Suprapubic skin (tissue), 4 donors: ENCODE results near the gene MEAK7. TPM values are rescaled to one million over a fixed set of nuclear protein-coding genes. Genes with fewer than 3 reads are reported as not detected.
A peak's percentile ranks its signal among the peaks of the same experiment; 100 is the strongest.

Experiments
- DNase-seq, 2 donors: peaks; one replicate each; pipeline ENCODE4 v3.0.0-alpha.2; 2019; ENCODE audit warnings: low spot score in 2 of 2
- H3K27ac ChIP-seq: fragments of 200-600 bp; sonication (generic); one replicate; pipeline ENCODE4 v1.5.1; 2019
- H3K27me3 ChIP-seq: fragments of 200-600 bp; sonication (generic); one replicate; pipeline ENCODE4 v1.5.1; 2019
- H3K36me3 ChIP-seq: fragments of 200-600 bp; sonication (generic); one replicate; pipeline ENCODE4 v1.5.1; 2019
- H3K4me1 ChIP-seq: fragments of 200-600 bp; sonication (generic); one replicate; pipeline ENCODE4 v1.5.1; 2019
- H3K4me3 ChIP-seq: fragments of 200-600 bp; sonication (generic); one replicate; pipeline ENCODE4 v1.5.1; 2019; ENCODE audit warnings: mild to moderate bottlenecking
- H3K9me3 ChIP-seq: fragments of 200-600 bp; sonication (generic); one replicate; pipeline ENCODE4 v1.5.1; 2019
- CTCF ChIP-seq, 2 donors: fragments of 200-600 bp in 1 of 2; fragments of 450-650 bp in 1 of 2; sonication (generic) in 1 of 2; IDR thresholded peaks; one replicate each; pipeline ENCODE4 v1.5.1; 2016 to 2019; ENCODE audit warnings: antibody characterized with exemption in 2 of 2, mild to moderate bottlenecking in 1 of 2, moderate library complexity in 1 of 2
- EP300 ChIP-seq: sonication (generic); formaldehyde crosslinking; IDR thresholded peaks from one replicate; pipeline ENCODE4 v1.6.1; 2017; ENCODE audit warnings: antibody characterized with exemption
- POLR2A ChIP-seq, 2 donors: fragments of 450-650 bp; IDR thresholded peaks; one replicate each; pipeline ENCODE4 v1.6.1; 2017; ENCODE audit warnings: antibody characterized with exemption in 2 of 2, mild to moderate bottlenecking in 2 of 2, moderate library complexity in 2 of 2
- POLR2AphosphoS5 ChIP-seq, 3 donors: sonication (generic); formaldehyde crosslinking; IDR thresholded peaks; one replicate each; pipeline ENCODE4 v1.6.1; 2017; ENCODE audit warnings: antibody characterized with exemption in 3 of 3
- WGBS: methylation state at CpG from one replicate; pipeline ENCODE4 v1.1.5; 2018; 5-methylcytosine and 5-hydroxymethylcytosine counted together
- total RNA-seq, 4 donors: library from RNA; depleted of rRNA; stranded (reverse); fragments of >200 nt; gene quantifications; one replicate each; pipeline ENCODE4 v1.1.0, GENCODE V29; 2016

Gene MEAK7
- total RNA-seq, 4 donors from 2014 or later = 9.2 to 17.9 (median 13.6) TPM

DNA sequence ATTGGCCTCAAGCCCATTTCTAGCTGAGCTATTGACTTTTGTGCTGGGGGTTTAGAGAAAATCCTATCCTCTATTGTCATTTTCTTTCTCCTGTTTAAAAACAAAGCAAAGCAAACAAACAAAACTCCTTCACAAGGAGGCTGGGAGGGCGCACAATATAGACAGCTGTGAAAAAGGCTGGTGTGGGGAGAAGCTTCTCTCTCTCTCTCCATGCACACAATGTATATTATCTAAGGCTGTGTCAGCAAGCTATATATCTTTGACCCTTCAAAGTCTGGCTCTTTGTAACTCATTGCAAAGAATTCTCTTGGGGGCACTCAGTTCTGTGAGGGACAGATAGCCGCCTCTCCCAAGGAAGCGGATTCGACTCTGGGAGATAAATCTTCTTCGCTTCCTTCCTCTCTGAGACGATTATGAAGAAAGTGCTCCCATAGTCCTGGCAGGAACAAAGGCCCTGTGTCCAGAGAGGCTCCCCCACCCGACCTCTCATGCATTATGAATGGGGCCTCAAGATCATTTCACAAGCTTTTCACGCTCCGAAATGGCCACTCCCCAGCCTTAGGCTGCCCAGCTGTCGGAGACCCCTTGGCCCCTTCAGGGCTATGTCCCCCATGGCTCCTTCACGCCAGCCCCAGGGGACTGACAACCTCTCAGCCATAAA is 33.2 kb upstream of the MEAK7 start:
- Histone ChIP-seq H3K4me3 (no peak overlapping the region), H3K27ac (no peak overlapping the region)
- WGBS = 83% methylated on average over 11 of the region's 11 CpGs

GRCh38 chr16:84535851-84536250 is 31.4 kb upstream of the MEAK7 start:
- Histone ChIP-seq H3K27me3 (no peaks in the 10 kb centered on the region), H3K9me3 (no peaks in the 10 kb centered on the region), H3K4me3 (no peak overlapping the region), H3K27ac (no peak overlapping the region), H3K36me3 (no peaks in the 10 kb centered on the region), H3K4me1 (peaks cover 23% of the 10 kb centered on the region)
- no peak for DNase-seq
- WGBS = 83% methylated on average over 9 of the region's 9 CpGs
- no peak for TF ChIP-seq CTCF (IDR thresholded peaks at IDR 0.05)
- no peak for TF ChIP-seq POLR2A (IDR thresholded peaks at IDR 0.05)
- TF ChIP-seq EP300 = no peak
- TF ChIP-seq POLR2AphosphoS5 (IDR thresholded peaks at IDR 0.05) = no peak

More for the DNA sequence above, 33.2 kb upstream of the MEAK7 start:
- Histone ChIP-seq H3K9me3 (no peaks in the 10 kb centered on the region), H3K4me1 (peaks cover 8% of the 10 kb centered on the region), H3K36me3 (no peaks in the 10 kb centered on the region), H3K27me3 (no peaks in the 10 kb centered on the region)
- no peak for TF ChIP-seq POLR2A (IDR thresholded peaks at IDR 0.05)
- no peak for TF ChIP-seq CTCF (IDR thresholded peaks at IDR 0.05)
- no peak for TF ChIP-seq POLR2AphosphoS5 (IDR thresholded peaks at IDR 0.05)
- TF ChIP-seq EP300 = no peak
- DNase-seq = no peak

GRCh38 chr16:84535408-84535807 is 30.9 kb upstream of the MEAK7 start:
- H3K27me3 ChIP-seq = no peaks in the 10 kb centered on the region
- TF ChIP-seq EP300 (no peak), POLR2AphosphoS5 (IDR thresholded peaks at IDR 0.05) (no peak), POLR2A (IDR thresholded peaks at IDR 0.05) (no peak), CTCF (IDR thresholded peaks at IDR 0.05) (no peak)
- H3K9me3 ChIP-seq = no peaks in the 10 kb centered on the region
- H3K4me1 ChIP-seq = peaks cover 23% of the 10 kb centered on the region
- no peak for DNase-seq
- WGBS = 77% methylated on average over 6 of the region's 6 CpGs
- H3K27ac ChIP-seq = no peak overlapping the region
- no peaks in the 10 kb centered on the region for H3K36me3 ChIP-seq
- H3K4me3 ChIP-seq = no peak overlapping the region

DNA sequence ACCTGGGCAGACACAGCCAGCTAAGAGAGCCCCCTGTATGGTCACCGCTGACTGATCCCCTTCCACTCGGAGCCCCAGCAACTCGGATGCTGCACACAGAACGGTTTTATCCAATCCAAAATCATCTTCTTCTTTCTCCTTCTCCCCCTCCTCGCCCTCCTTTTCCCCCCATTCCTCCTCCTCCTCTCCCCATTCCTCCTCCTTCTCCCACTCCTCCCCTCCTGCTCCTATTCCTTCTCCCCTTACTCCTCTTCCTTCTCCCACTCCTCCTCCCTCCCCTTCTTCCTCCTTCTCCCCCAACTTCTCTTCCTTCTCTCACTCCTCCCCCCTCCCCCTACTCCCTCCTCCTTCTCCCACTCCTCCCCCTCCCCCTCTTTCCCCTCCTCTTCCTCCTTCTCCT is 30.4 kb upstream of the MEAK7 start:
- no peaks in the 10 kb centered on the region for H3K9me3 ChIP-seq
- TF ChIP-seq EP300 = no peak
- TF ChIP-seq CTCF (IDR thresholded peaks at IDR 0.05) = no peak
- TF ChIP-seq POLR2A (IDR thresholded peaks at IDR 0.05) = no peak
- TF ChIP-seq POLR2AphosphoS5 (IDR thresholded peaks at IDR 0.05) = no peak
- no peak overlapping the region for H3K27ac ChIP-seq
- peaks cover 23% of the 10 kb centered on the region for H3K4me1 ChIP-seq
- no peaks in the 10 kb centered on the region for H3K36me3 ChIP-seq
- H3K4me3 ChIP-seq = no peak overlapping the region
- H3K27me3 ChIP-seq = no peaks in the 10 kb centered on the region
- DNase-seq = no peak
- WGBS = 95% methylated on average over 5 of the region's 5 CpGs

GRCh38 chr16:84532855-84533486 is 28.5 kb upstream of the MEAK7 start:
- Histone ChIP-seq H3K27me3 (no peaks in the 10 kb centered on the region), H3K27ac (peak overlapping the region; percentile 59), H3K36me3 (no peaks in the 10 kb centered on the region), H3K9me3 (no peaks in the 10 kb centered on the region), H3K4me3 (no peak overlapping the region), H3K4me1 (peaks cover 26% of the 10 kb centered on the region)
- no peak for TF ChIP-seq EP300
- no peak for TF ChIP-seq CTCF (IDR thresholded peaks at IDR 0.05)
- TF ChIP-seq POLR2A (IDR thresholded peaks at IDR 0.05) = no peak
- no peak for TF ChIP-seq POLR2AphosphoS5 (IDR thresholded peaks at IDR 0.05)
- WGBS = 69% methylated on average over 11 of the region's 11 CpGs
- no peak for DNase-seq
